Fibroblast of skin of right quadriceps (primary cell): ENCODE results near the gene TEDC2.

ENCODE experiments used
- DNase-seq: peaks from one replicate; pipeline ENCODE4 v3.0.0-alpha.2; 2013

Gene TEDC2

GRCh38 chr16:2480948-2481347 is 21.0 kb downstream of the TEDC2 start:
- DNase-seq: no peak

GRCh38 chr16:2481676-2482075 is 21.8 kb downstream of the TEDC2 start:
- no peak for DNase-seq

GRCh38 chr16:2482249-2482648 is 22.3 kb downstream of the TEDC2 start:
- no peak for DNase-seq

- peak; percentile 50 for DNase-seq
Measured at GRCh38 chr16:2482708-2483534, 23.0 kb downstream of the TEDC2 start.

- DNase-seq: no peak
Measured at GRCh38 chr16:2483939-2484897, 24.3 kb downstream of the TEDC2 start.

DNA sequence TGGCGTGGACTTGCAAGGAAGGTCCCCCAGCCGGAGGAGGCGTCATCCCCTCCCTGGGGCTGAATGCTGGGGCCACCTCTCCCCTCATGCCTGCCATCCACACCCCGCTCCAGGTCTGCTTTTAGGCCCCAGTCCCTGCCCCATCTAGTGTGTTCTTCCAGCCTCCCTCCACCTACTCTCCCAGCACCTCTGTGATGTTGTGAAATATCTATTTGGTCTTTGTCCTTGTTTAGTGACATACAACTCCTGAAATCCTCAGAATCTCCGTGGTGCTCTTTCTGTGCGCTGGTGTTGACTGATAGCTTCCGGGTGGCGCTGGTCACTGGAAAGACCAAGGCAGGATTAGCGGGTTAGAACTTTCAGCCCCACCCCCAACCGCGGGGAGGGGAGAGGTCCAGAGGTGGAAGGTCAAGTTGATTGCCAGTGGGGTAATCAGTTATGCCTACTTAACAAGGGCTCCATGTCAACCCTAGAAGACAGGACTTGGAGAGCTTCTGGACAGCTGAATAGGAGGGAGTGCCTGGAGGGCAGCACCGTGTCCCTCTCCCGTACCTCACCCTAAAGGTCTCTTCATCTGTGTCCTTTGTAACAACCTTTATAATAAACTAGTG is 25.1 kb downstream of the TEDC2 start:
- DNase-seq: no peak

DNA sequence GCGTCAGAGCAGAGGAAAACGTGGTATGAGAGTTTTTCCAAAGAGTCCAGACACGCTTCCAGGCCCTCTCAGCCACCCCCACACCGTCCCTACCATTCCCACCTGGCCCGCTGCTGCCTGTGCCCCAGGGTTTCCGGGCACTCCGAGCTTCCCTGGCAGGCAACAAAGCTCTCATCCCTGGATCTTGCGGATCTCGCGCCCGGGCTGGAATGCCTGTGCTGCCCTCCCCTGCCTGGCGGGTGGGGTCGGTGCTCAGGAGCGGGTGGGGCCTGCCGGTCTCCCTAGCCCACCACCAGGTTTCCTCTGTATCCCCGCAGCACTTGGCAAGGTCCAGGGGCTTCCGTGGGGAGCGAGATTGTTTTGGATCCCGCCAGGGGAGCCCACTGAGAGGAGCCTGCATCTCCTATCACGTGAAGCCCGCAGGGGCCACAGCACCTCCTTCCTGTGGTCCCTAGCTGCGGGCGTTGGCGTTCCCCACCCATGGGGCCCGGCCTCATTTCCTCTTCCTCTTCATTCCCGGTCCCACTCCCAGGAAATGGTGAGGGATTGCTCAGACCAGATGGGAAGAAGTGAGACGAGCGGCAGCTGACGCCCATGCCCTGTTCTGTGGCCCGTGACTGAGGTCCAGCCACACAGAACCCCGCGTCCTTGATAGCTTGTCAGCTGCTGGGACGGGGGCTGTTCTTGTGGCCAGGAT is 26.1 kb downstream of the TEDC2 start:
- DNase-seq: no peak

DNA sequence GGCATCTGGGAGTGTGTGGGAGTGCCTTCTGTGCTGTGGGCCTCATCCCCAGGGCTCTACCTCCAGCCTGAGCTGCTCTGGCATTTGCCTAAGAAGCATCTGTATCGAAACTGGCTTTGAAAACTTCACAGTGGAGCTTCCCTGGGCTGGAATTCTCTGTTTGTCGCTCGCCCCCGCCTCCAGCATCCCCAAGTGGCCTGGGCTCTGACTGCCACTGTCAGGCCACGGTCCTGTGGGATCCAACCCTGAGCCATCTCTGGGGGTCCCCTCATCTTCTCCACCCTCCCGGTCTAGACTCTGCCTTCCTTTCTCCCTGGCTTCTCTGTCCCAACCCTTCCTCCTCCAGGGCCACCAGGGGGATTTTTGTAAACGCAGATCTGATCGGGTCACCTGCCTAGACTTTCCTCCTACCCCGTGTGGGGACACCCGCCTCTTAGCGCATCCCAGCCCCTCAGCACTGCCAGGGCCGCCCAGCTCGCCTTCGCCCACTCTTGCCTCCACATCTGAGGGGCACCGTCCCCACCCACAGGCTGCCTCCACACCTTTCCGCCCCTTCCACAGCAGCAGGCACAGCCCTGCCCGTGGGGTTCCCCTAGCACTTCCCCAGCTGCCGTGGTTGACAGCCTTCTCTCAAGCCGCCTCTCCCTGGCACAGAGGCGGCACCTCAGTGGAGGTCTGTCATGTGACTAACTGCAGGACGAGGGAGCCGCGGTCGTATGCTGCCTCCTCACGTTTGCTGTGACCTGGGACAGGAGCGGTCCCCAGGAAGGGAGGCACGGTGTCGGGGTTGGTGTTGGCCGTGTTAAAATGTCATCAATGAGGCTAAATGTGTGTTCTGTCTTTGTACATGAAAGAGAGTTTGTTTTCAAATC is 27.0 kb downstream of the TEDC2 start:
- DNase-seq: no peak

GRCh38 chr16:2487517-2487842 is 27.6 kb downstream of the TEDC2 start:
- DNase-seq: no peak

DNA sequence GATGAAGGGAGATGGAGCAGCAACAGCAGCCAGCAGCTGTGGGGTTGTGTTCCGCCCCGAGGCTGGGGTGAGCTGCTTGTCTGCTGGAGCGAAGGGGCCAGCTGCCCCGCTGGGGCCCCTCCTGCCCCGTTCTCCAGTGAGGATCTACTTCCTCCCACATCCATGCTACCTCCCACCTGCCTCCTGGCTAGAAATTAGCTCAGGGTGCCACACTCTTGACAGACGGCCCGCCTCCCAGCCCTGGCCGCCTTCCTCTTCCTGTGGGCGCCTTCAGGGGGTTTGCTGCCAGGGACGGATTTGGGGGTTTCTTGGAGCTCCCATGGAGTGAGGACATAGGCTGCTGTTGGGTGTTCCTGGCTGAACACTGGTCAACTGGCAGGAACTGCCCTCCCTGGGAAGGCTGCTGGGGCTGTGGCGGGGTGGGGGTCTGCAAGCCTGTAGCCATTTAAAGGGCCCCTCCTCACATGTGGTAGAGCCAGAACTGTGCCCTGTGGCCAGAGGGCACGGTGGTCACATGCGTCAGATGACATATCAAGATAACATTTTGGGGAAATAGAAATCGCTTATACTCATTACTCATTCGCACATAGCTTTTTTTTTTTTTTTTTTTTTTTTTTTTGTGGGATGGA is 28.1 kb downstream of the TEDC2 start:
- no peak for DNase-seq

GRCh38 chr16:2489581-2489980 is 29.7 kb downstream of the TEDC2 start:
- no peak for DNase-seq

GRCh38 chr16:2490190-2491105 is 30.5 kb downstream of the TEDC2 start:
- DNase-seq: no peak

GRCh38 chr16:2492292-2492691 is 32.4 kb downstream of the TEDC2 start:
- no peak for DNase-seq

DNA sequence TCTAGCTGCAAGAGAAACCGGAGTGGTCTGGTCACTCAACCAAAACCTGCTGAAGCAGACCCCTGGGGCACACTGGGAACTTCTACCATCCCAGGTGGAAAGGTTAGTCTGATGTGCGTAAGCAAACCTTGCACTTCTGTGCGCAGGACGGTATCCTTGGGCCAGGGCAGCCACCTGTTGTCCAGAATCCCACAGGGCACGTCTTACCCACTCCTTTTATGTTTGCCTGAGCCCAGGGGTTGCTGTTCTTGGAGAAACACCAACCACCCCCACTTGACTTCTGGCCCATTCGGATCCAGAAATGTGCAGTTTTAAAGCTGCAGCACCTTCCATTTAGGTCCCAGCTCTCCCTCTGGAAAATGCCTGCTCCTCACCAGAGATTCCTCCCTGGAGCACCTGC is 33.7 kb downstream of the TEDC2 start:
- no peak for DNase-seq

DNA sequence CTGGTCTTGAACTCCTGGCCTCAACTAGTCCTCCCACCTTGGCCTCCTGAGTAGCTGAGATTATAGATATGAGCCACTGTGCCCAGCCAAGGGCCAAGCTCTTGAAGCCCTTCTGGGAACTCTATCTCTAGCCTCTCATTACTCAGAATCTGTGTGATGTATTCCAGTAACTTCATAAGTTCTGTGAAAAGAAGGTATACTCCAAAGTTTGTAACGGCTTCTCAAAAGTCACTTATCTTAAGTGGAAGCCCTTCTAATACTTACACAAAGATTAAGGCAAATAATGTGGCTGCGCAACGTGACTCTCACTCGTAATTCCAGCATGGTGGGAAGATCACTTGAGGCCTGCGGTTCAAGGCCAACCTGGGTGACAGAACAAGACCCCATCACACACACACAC is 34.7 kb downstream of the TEDC2 start:
- no peak for DNase-seq

- no peak for DNase-seq
Measured at GRCh38 chr16:2495041-2495440, 35.1 kb downstream of the TEDC2 start.

DNA sequence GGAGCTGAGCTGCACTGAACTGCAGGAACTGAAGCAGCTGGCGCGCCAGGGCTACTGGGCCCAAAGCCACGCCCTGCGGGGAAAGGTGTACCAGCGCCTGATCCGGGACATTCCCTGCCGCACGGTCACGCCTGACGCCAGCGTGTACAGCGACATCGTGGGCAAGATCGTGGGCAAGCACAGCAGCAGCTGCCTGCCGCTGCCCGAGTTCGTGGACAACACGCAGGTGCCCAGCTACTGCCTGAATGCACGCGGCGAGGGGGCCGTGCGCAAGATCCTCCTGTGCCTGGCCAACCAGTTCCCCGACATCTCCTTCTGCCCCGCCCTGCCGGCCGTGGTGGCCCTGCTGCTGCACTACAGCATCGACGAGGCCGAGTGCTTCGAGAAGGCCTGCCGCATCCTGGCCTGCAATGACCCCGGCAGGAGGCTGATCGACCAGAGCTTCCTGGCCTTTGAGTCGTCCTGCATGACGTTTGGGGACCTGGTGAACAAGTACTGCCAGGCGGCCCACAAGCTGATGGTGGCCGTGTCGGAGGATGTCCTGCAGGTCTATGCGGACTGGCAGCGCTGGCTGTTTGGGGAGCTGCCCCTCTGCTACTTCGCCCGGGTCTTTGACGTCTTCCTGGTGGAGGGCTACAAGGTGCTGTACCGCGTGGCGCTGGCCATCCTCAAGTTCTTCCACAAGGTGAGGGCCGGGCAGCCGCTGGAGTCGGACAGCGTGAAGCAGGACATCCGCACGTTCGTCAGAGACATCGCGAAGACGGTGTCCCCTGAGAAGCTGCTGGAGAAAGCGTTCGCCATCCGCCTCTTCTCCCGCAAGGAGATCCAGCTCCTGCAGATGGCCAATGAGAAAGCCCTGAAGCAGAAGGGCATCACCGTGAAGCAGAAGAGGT is 36.6 kb downstream of the TEDC2 start:
- no peak for DNase-seq

DNA sequence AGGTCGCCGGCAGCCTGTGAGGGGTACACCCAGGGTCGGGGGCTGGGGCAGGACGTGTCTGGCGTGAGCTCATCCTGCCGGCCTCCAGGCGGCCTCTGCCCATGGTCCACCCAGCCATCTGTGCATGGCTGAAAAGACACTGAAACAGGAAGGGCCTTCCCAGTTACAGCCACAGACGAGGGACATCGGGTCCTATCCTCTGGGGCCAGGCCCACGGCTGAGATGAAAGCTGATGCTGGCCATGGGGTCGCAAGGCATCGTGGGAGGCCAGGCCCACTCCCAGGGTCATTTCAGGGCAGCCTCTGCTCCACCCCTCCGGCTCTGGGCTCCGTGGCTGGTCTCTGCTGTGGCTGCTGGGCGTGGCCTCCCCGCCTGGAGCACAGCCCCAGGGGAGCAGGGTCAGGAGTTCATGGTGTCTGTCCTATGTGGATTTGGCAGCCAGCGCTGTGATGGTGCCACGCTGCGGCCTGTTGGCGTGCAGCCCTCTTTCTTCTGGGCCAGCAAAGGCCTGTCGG is 37.3 kb downstream of the TEDC2 start:
- DNase-seq: no peak
